K562 (cell line): ENCODE data around the gene SERPINH1. TPM values are rescaled to one million over a fixed set of nuclear protein-coding genes. Genes with fewer than 3 reads are reported as not detected.

ENCODE experiments used
- ARID2 ChIP-seq: fragments of 450-650 bp; IDR thresholded peaks from 2 replicates; pipeline ENCODE4 v1.6.1; 2017; ENCODE audit warnings: antibody characterized with exemption, mild to moderate bottlenecking
- CBFA2T3 ChIP-seq: fragments of 450-650 bp; IDR thresholded peaks from 2 replicates; pipeline ENCODE4 v1.6.1; 2017
- CHD2 ChIP-seq: IDR thresholded peaks from 2 replicates; pipeline ENCODE4 v1.6.1; 2011; ENCODE audit warnings: low read depth, low read length
- CLOCK ChIP-seq: fragments of 250-450 bp; sonication (Bioruptor Pico); IDR thresholded peaks from 2 replicates; pipeline ENCODE4 v1.4.0; 2020; ENCODE audit warnings: mild to moderate bottlenecking, moderate library complexity, borderline replicate concordance
- CTBP1 ChIP-seq: fragments of 450-650 bp; IDR thresholded peaks from 2 replicates; pipeline ENCODE4 v1.6.1; 2016; ENCODE audit warnings: borderline replicate concordance
- ELK3 ChIP-seq: fragments of 450-650 bp; formaldehyde crosslinking; IDR thresholded peaks from 2 replicates; pipeline ENCODE4 v1.4.0; 2020; ENCODE audit warnings: mild to moderate bottlenecking
- FOXJ2 ChIP-seq: fragments of 200-800 bp; sonication (Bioruptor generic); IDR thresholded peaks from 2 replicates; pipeline ENCODE4 v1.6.1; 2016; ENCODE audit warnings: missing genetic modification characterization, missing compliant biosample characterization
- HMGXB4 ChIP-seq: sonication (generic); formaldehyde crosslinking; IDR thresholded peaks from 2 replicates; pipeline ENCODE4 v1.8.1; 2023; ENCODE audit warnings: mild to moderate bottlenecking, missing genetic modification reagents
- JUND ChIP-seq, 2 experiments: IDR thresholded peaks; 2 replicates in 1 of 2; 3 replicates in 1 of 2; pipeline ENCODE4 v1.6.1; 2011; ENCODE audit warnings: borderline replicate concordance in 2 of 2, low read depth in 2 of 2, low read length in 2 of 2, improper control_type of control experiment in 1 of 2, missing biosample characterization in 1 of 2, missing genetic modification characterization in 1 of 2, missing genetic modification reagents in 1 of 2
- MEF2D ChIP-seq: conservative IDR thresholded peaks from 2 replicates; pipeline ENCODE4 v1.6.1; 2016; ENCODE audit warnings: low read depth, missing genetic modification characterization, missing compliant biosample characterization
- MTA1 ChIP-seq: fragments of 450-650 bp; IDR thresholded peaks from 2 replicates; pipeline ENCODE4 v1.6.1; 2017; ENCODE audit warnings: borderline replicate concordance
- MTA2 ChIP-seq: fragments of 450-650 bp; IDR thresholded peaks from 2 replicates; pipeline ENCODE4 v1.6.1; 2016; ENCODE audit warnings: low read depth
- MYNN ChIP-seq, 2 experiments: sonication (generic); formaldehyde crosslinking in 1 of 2; IDR thresholded peaks; 2 replicates each; pipeline versions ENCODE4 v1.5.0 to v1.6.1; 2016 to 2020; ENCODE audit warnings: antibody characterized with exemption in 1 of 2, missing genetic modification reagents in 1 of 2
- SIRT6 ChIP-seq: IDR thresholded peaks from one replicate; pipeline ENCODE4 v1.6.1; 2012; ENCODE audit warnings: low read depth, mild to moderate bottlenecking, control low read depth, inconsistent platforms, low read length, moderate library complexity
- SRSF3 ChIP-seq: fragments of 200-400 bp; formaldehyde crosslinking; IDR thresholded peaks from 2 replicates; pipeline ENCODE4 v1.6.1; 2016; ENCODE audit warnings: mild to moderate bottlenecking, low read length, moderate library complexity; ENCODE audit not compliant: insufficient read depth
- TCF7L2 ChIP-seq: fragments of 150-350 bp; IDR thresholded peaks from 2 replicates; pipeline ENCODE4 v1.6.1; 2016; ENCODE audit warnings: low read depth, mild to moderate bottlenecking, low read length, moderate library complexity
- TGIF2 ChIP-seq: sonication (generic); formaldehyde crosslinking; IDR thresholded peaks from 2 replicates; pipeline ENCODE4 v1.8.1; 2022; ENCODE audit warnings: mild to moderate bottlenecking, missing genetic modification reagents, moderate library complexity
- YBX1 ChIP-seq: fragments of 450-650 bp; IDR thresholded peaks from 2 replicates; pipeline ENCODE4 v1.7.1; 2016; ENCODE audit warnings: mild to moderate bottlenecking
- ZEB2 ChIP-seq: fragments of 450-650 bp; IDR thresholded peaks from 2 replicates; pipeline ENCODE4 v1.6.1; 2016
- ZNF197 ChIP-seq: fragments of 200-800 bp; sonication (Bioruptor generic); IDR thresholded peaks from 2 replicates; pipeline ENCODE4 v1.6.1; 2016; ENCODE audit warnings: low read depth, missing genetic modification characterization, missing compliant biosample characterization
- ZNF408 ChIP-seq: fragments of 250-450 bp; sonication (Bioruptor Pico); IDR thresholded peaks from 2 replicates; pipeline ENCODE4 v1.4.0; 2020; ENCODE audit warnings: low read depth, mild to moderate bottlenecking, moderate library complexity
- ZNF431 ChIP-seq: sonication (generic); formaldehyde crosslinking; IDR thresholded peaks from 2 replicates; pipeline ENCODE4 v1.8.0; 2022; ENCODE audit warnings: mild to moderate bottlenecking, missing genetic modification reagents
- ZNF449 ChIP-seq: fragments of 250-450 bp; sonication (Bioruptor Pico); IDR thresholded peaks from 2 replicates; pipeline ENCODE4 v1.8.0; 2022; ENCODE audit warnings: moderate library complexity, mild to moderate bottlenecking, inconsistent platforms
- ZNF583 ChIP-seq: fragments of 250-450 bp; sonication (Bioruptor Pico); IDR thresholded peaks from 2 replicates; pipeline ENCODE4 v1.4.0; 2020
- ZNF830 ChIP-seq: fragments of 250-450 bp; sonication (Bioruptor Pico); IDR thresholded peaks from 2 replicates; pipeline ENCODE4 v1.5.0; 2021; ENCODE audit warnings: mild to moderate bottlenecking
- polyA plus RNA-seq, 8 experiments: library from polyadenylated mRNA; depleted of rRNA in 4 of 8; stranded (reverse) in 5 of 8; unstranded in 3 of 8; fragments of >200 nt; fragmentation: Nextera tagmentation in 2 of 8; fragmentation: Illumina TruSeq in 1 of 8; extraction: Ambion mirVana in 2 of 8; extraction: Trizol in 1 of 8; gene quantifications; 2 replicates each; pipeline versions ENCODE4 v1.2.1 to v1.2.3, GENCODE V29; 2011 to 2014; ENCODE audit warnings: inconsistent platforms in 1 of 8, missing spikeins in 1 of 8
- total RNA-seq, 7 experiments: library from RNA; depleted of rRNA in 6 of 7; stranded (reverse); fragments of >200 nt in 6 of 7; fragmentation: Illumina TruSeq in 2 of 7; extraction: Trizol in 2 of 7; gene quantifications; 2 replicates each; pipeline versions ENCODE4 v1.2.1 to v1.2.3, GENCODE V29; 2011 to 2021; ENCODE audit warnings: low replicate concordance in 1 of 7

Gene SERPINH1
- total and polyA plus RNA-seq, 9 of the 15 experiments (the other 6 are each of a cell fraction or from before 2014, with no cell fraction given) = 2.8 to 106 (median 67.9) TPM

DNA sequence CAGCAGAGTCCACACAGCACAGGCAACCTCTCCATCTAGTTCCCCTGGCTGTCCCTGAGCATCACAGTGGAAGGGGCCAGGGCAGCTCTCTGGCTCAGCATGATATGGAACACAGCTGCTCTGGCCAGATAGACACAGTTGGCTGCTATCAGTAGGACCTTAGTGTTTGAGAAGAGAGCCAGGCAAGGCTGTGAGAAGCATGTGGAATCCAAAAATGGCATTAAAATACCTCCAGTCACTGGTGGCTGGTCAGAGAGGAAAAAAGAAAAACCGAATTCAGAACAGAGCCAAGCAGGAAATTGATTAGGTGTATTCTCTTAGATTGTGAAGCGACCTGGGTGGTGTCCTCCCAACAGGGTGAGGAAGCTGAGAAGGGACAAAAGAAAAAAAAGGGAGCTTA is 27.9 kb downstream of the SERPINH1 start (continued):
- TF ChIP-seq CLOCK (CRISPR knock-in tag) (no peak), ZNF830 (CRISPR knock-in tag) (no peak), MEF2D (tag) (no peak; the same call in 1 of the 2 replicates), CBFA2T3 (peak; percentile 99), SRSF3 (no peak), YBX1 (no peak), CHD2 (no peak), ZNF431 (CRISPR knock-in tag) (no peak), MTA1 (peak; percentile 53; the same call in 1 of the 2 replicates), SIRT6 (no peak), ZNF583 (CRISPR knock-in tag) (no peak), ZNF408 (CRISPR knock-in tag) (no peak), ZEB2 (peak; percentile 34; the same call in 1 of the 2 replicates), TCF7L2 (no peak), ZNF197 (CRISPR knock-in tag) (no peak), ARID2 (no peak), CTBP1 (peak; percentile 92), TGIF2 (CRISPR knock-in tag) (no peak), ZNF449 (no peak), MYNN (IDR thresholded peaks at IDR 0.05) (peak; percentile 75; the same call in 1 of the 2 replicates), MYNN (CRISPR knock-in tag; IDR thresholded peaks at IDR 0.05) (no peak), JUND (IDR thresholded peaks at IDR 0.05; ENCODE audit: borderline replicate concordance, low read depth, low read length) (peak; percentile 78), JUND (tag; IDR thresholded peaks at IDR 0.05; ENCODE audit: borderline replicate concordance, low read depth, low read length) (peak; percentile 29; the same call in 1 of the 3 replicates), HMGXB4 (no peak), FOXJ2 (tag) (no peak), ELK3 (CRISPR knock-in tag) (no peak), MTA2 (peak; percentile 97)
